H1 (cell line): ENCODE results near the gene SYF2.
"Not testable (repeated sequence)": the region's sequence is repeated elsewhere in the genome, so short reads cannot be mapped to it uniquely, and the experiment has no call there.

Experiments
- CTCF ChIP-seq, 3 experiments: IDR thresholded peaks; 1 replicate in 2 of 3; 2 replicates in 1 of 3; pipeline versions ENCODE4 v1.5.1 to v1.6.1; 2011; ENCODE audit warnings: low read length in 3 of 3, mild to moderate bottlenecking in 3 of 3, inconsistent platforms in 2 of 3, low read depth in 1 of 3, moderate library complexity in 1 of 3; ENCODE audit not compliant: insufficient read depth in 1 of 3; ENCODE audit errors: control extremely low read depth in 1 of 3
- POLR2AphosphoS5 ChIP-seq: IDR thresholded peaks from 2 replicates; pipeline ENCODE4 v1.6.1; 2011; ENCODE audit warnings: low read depth, low read length

GRCh38 chr1:25260336-25260735 is 28.0 kb upstream of the SYF2 start:
- not testable (repeated sequence) for TF ChIP-seq CTCF (IDR thresholded peaks at IDR 0.05; ENCODE audit: control extremely low read depth in 1 of 3, insufficient read depth in 1 of 3, low read depth in 1 of 3, low read length in 3 of 3); POLR2AphosphoS5
